Esophagus mucosa (tissue), 1 donor: ENCODE measurements around the gene GRAMD1A. TPM values are rescaled to one million over a fixed set of nuclear protein-coding genes. Genes with fewer than 3 reads are reported as not detected.
"Not testable (repeated sequence)": the region's sequence is repeated elsewhere in the genome, so short reads cannot be mapped to it uniquely, and the experiment has no call there.

Source experiments
- ATAC-seq: fragments of 200-7000 bp; cut with Tn5 transposase; one replicate; pipeline ENCODE4 v1.9.1; 2020
- total RNA-seq: library from RNA; stranded (reverse); gene quantifications from one replicate; pipeline ENCODE4 v1.2.4, GENCODE V29; 2023
- donor health status: DM: yes; HTN: yes; CAD: no.

GRAMD1A gene
- total RNA-seq, 1 donor from 2014 or later, result 11.8 TPM

DNA sequence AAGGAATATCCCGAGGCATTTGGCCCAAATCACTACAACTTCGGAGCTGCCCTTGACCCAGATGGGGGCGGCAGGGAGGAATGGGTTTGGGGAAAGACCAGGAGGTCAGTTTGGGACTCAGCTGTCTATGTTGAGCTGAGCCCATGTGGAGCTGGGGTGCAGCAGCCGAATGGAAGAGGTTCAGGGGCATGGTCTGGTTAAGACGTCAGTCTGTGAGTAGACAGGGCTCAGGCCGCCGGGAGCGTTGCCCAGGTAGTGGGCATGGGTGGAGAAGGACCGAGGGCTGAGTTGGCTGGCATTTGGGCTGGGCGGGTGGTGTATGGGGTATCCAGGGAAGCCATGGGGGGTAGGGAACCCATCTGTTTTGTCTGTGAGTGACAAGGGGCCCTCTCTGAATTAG lies 20.9 kb downstream of the GRAMD1A start:
- no peak for ATAC-seq

DNA sequence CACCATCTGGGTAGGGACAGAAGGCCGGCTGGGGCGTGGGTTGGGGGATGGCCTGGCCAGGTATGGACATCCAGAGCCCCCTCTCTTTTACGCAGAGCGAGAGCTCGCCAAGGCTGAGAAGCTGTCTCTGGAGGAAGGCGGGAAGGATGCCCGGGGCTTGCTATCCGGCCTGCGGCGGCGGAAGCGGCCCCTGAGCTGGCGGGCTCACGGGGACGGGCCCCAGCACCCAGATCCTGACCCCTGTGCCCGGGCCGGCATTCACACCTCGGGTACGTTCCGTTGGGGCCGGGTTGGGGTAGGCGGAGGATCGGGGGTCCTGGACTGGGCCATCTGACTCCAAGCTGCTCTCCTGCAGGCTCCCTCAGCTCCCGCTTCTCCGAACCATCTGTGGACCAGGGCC lies 21.5 kb downstream of the GRAMD1A start:
- ATAC-seq, result no peak

- no peak for ATAC-seq
Observed at GRCh38 chr19:35022460-35022859, 22.3 kb downstream of the GRAMD1A start.

GRCh38 chr19:35023428-35023827 lies 23.3 kb downstream of the GRAMD1A start:
- ATAC-seq, result no peak

DNA sequence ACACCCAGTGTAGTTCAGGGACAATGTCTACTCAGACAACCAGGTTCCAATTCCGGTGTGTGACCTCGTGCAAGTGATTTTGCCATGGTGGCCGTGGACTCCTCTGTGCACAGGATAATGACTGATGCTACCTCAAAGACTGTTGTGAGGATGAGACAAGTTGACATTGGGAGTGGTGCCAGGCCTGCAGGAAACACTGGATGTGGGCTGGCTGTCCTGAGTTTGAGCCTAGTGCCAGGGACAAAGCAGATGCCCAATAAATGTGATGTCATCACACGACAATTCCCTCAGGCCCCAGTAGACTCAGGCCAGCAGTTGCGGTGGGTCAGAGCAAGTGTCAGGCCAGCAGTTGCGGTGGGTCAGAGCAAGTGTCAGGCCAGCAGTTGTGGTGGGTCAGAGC lies 24.0 kb downstream of the GRAMD1A start:
- ATAC-seq, result no peak

DNA sequence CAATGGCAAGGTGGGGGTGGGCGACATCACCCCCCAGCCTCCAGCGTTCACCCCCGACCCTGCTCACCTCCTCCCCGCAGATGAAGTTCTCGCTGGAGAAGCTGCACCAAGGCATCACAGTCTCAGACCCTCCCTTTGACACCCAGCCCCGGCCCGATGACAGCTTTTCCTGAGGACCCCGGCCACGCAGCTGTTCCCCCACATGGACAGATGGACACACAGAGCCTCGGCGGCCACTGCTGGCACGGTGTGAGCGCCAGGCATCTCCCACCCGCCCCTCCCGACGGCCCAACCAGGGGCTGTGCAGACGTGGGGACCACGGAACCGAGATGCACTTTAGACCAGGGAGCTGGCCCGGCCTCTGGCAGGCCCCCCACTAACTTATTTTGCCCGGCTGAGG lies 25.8 kb downstream of the GRAMD1A start:
- no peak for ATAC-seq

DNA sequence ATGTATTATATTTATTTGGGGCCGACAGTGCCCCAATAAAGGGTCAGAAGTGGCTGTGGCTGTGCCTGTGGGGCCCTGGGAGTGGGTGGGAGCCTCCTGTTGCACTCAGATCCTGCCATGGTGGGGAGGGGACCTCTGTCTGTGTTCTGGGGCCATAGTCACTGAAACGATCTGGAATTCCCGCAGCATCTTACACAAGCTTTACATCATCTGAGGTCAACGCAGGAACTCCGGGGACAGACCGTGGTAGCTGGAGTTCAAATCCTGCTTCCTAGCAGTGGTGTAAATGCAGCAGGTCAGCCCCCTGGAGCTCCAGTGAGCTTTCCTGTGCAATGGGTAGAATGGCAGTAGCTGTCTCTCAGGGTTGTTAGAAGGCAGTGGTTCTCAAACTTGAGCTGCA lies 26.3 kb downstream of the GRAMD1A start:
- no peak for ATAC-seq

- no peak for ATAC-seq
Observed at GRCh38 chr19:35027009-35027408, 26.9 kb downstream of the GRAMD1A start.

- no peak for ATAC-seq
Observed at GRCh38 chr19:35027851-35028599, 27.9 kb downstream of the GRAMD1A start.

DNA sequence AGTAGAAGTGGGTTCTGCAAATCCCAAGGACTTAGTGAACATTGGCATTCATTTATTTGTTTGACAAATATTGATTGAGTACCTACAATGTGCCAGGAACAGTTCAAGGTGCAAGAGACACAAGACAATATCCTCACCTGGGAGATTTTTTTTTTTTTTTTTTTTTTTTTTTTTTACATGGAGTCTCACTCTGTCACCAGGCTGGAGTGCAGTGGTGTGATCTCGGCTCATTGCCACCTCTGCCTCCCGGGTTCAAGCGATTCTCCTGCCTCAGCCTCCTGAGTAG lies 28.4 kb downstream of the GRAMD1A start:
- ATAC-seq, result not testable (repeated sequence)

DNA sequence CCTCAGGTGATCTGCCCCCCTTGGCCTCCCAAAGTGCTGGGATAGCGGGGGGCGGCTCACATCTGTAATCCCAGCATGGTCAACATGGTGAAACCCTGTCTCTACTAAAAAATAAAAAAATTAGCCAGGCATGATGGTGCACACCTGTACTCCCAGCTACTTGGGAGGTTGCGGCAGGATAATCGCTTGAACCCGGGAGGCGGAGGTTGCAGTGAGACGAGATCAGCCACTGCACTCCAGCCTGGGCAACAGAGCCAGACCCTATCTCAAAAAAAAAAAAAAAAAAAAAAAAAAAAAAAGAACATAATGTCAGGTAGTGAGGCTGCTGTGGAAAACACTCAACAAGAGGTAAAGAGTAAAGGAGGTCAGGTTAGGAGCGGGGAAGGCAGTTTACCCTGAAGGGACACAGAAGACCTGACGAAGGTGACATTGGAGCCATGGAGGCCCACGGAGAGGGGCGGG lies 29.2 kb downstream of the GRAMD1A start:
- not testable (repeated sequence) for ATAC-seq

- no peak for ATAC-seq
Observed at GRCh38 chr19:35029737-35030256, 29.7 kb downstream of the GRAMD1A start.

GRCh38 chr19:35030257-35031071 lies 30.3 kb downstream of the GRAMD1A start, which contains the start of gene SCN1B:
TSS of gene SCN1B (plus strand) at chr19:35030470. CDS start at chr19:35030821, 351 bp downstream.
- peak; percentile 71 for ATAC-seq

GRCh38 chr19:35031072-35031881 lies 31.2 kb downstream of the GRAMD1A start:
- ATAC-seq, result no peak

GRCh38 chr19:35032356-35032865 lies 32.3 kb downstream of the GRAMD1A start:
- ATAC-seq, result no peak

- ATAC-seq, result no peak
Observed at GRCh38 chr19:35033067-35034004, 33.2 kb downstream of the GRAMD1A start.

DNA sequence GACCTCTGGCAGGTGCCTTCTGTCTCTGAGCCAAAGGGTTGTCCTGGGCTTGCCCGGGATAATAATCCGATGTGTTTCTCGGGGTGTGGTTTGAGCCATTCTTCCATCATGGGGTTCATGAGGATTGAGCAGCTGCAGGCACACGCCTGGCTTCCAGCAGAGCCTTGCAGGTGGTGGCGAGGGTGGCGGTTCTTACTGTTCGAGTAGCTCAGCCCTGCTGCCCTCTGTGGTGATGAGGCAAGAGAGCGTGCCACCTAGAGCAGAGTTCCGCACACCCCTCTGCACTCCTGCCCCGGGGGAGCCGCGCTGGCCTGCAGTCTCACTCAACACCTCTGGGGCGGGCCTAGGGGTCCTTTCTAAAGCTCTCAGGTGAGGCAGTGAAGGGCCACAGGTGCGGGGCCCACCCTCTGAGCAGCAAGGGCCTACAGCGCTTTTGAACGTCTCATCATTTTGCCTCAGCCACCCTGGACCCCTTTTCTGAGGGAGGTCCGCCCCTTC lies 33.9 kb downstream of the GRAMD1A start:
- ATAC-seq, result no peak

DNA sequence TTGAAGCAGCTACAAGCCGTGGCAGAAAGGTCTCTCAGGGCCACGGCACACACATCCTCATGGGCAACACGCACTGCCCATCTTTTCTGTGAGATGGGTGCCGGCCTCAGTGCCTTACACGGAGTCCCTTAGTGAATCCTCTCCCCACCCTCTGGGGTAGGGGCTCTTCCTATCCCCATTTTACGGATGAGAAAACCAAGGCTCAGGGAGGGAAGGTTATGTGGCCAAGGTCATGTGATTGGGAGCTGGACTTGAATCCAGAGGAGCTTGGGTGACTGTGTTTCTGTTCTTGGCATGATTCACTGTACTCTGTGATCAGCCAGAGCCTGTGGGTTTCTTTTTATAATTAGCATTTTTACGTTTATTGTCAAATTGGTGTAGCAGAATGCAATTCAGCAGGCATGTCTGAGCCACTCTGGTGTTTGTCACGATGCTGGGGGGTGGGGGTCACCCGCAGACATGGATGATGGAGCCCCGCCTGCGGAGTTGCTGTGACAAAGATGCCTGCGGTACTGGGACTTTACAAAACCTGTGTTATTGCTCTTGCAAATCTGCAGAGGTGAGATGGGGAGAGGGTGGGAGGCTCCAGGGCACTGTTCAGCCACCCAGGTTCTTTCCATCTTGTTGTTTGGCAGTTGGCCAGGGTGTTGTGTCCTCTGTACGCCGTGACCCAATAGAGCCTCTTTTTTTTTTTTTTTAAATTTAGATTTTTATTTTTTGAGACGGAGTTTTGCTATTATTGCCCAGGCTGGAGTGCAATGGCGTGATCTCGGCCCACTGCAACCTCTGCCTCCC lies 34.7 kb downstream of the GRAMD1A start:
- ATAC-seq, result no peak

DNA sequence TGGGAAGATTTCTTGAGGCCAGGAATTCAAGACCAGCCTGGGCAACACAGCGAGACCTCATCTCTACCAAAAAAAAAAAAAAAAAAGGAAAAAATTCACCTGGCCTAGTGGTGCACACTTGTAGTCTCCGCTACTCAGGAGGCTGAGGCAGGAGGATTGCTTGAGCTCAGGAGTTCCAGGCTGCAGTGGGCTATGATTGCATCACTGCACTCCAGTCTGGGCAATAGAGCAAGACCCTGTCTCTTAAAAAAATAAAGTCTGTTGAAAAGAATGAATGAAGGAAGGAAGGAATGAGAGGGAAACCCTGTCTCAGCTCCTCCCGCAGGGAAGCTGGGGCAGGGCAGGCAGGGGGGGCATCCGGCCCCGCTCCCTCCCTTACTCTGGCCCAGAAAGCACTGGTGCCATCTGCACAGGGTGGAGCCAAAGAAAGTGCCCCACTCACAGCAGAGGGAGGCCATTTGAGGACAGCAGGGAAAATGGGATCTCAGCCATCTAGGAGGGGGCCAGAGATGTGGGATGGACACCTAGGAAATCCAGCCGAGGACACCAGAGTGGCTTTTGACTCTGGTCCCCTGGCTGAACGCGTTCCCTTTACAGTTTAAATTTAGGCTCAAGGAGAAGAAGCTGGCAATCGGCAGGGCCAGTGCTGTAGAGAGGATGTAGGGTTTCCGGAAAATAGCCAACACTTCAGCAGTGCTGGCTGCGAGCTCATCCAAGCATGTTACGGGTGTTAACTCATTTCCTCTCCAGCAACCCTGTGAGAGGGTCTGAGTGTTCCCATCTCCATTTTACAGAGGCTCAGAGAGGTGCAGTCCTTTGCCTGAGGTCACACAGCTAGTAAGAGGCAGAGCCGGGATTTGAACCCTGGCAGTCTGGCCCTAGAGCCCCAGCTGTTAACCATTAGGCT lies 37.8 kb downstream of the GRAMD1A start:
- ATAC-seq, result no peak
